ENCODE results near the gene OOSP4B. TPM values are rescaled to one million over a fixed set of nuclear protein-coding genes. Genes with fewer than 3 reads are reported as not detected.

Gene OOSP4B
- total RNA-seq, 4 donors from 2014 or later: not detected

GRCh38 chr11:60077216-60077817 is 60.3 kb downstream of the OOSP4B start:
- 75% methylated on average over 15 of the region's 15 CpGs for WGBS
- H3K9me3 ChIP-seq: peaks cover 0 to 10% (median 4%) of the 10 kb centered on the region in 4 donors
- no peaks in the 10 kb centered on the region for H3K4me1 ChIP-seq
- no peak overlapping the region for H3K4me3 ChIP-seq
- H3K27me3 ChIP-seq: no peaks in the 10 kb centered on the region
- H3K36me3 ChIP-seq: no peaks in the 10 kb centered on the region
- no peak overlapping the region for H3K27ac ChIP-seq (replicated peaks in 1 of 4)
- DNase-seq (ENCODE audit: extremely low spot score): no peak
- intact Hi-C loops (cut with DNase I): no loop called here
- no peak for TF ChIP-seq EP300 (IDR thresholded peaks at IDR 0.05)
- TF ChIP-seq POLR2AphosphoS5 (IDR thresholded peaks at IDR 0.05): no peak
- TF ChIP-seq CTCF (IDR thresholded peaks at IDR 0.05): no peak
- no peak for TF ChIP-seq POLR2A (IDR thresholded peaks at IDR 0.05; ENCODE audit: low read depth)

GRCh38 chr11:60077981-60078380 is 61.0 kb downstream of the OOSP4B start:
- TF ChIP-seq CTCF (IDR thresholded peaks at IDR 0.05) (no peak), POLR2AphosphoS5 (IDR thresholded peaks at IDR 0.05) (no peak), POLR2A (IDR thresholded peaks at IDR 0.05; ENCODE audit: low read depth) (no peak), EP300 (IDR thresholded peaks at IDR 0.05) (no peak)
- Histone ChIP-seq H3K4me3 (no peak overlapping the region), H3K27ac (replicated peaks in 1 of 4) (no peak overlapping the region), H3K36me3 (no peaks in the 10 kb centered on the region), H3K4me1 (no peaks in the 10 kb centered on the region), H3K9me3 (peaks cover 0 to 10% (median 4%) of the 10 kb centered on the region in 4 donors), H3K27me3 (no peaks in the 10 kb centered on the region)
- intact Hi-C loops (cut with DNase I): no loop called here
- 54% methylated on average over 1 of the region's 1 CpG for WGBS
- no peak for DNase-seq (ENCODE audit: extremely low spot score)

- Histone ChIP-seq H3K4me1 (no peaks in the 10 kb centered on the region), H3K27me3 (no peaks in the 10 kb centered on the region), H3K27ac (replicated peaks in 1 of 4) (no peak overlapping the region), H3K4me3 (no peak overlapping the region), H3K36me3 (no peaks in the 10 kb centered on the region), H3K9me3 (peaks cover 0 to 10% (median 4%) of the 10 kb centered on the region in 4 donors)
- no peak for TF ChIP-seq POLR2AphosphoS5 (IDR thresholded peaks at IDR 0.05)
- no peak for TF ChIP-seq POLR2A (IDR thresholded peaks at IDR 0.05; ENCODE audit: low read depth)
- no peak for TF ChIP-seq EP300 (IDR thresholded peaks at IDR 0.05)
- no peak for TF ChIP-seq CTCF (IDR thresholded peaks at IDR 0.05)
- intact Hi-C loops (cut with DNase I): no loop called here
- WGBS: 68% methylated on average over 4 of the region's 4 CpGs
- no peak for DNase-seq (ENCODE audit: extremely low spot score)
Measured at GRCh38 chr11:60078745-60079144, 61.8 kb downstream of the OOSP4B start.

- DNase-seq (ENCODE audit: extremely low spot score): no peak
- Histone ChIP-seq H3K27me3 (no peaks in the 10 kb centered on the region), H3K4me3 (no peak overlapping the region), H3K36me3 (no peaks in the 10 kb centered on the region), H3K9me3 (peaks cover 0 to 10% (median 4%) of the 10 kb centered on the region in 4 donors), H3K27ac (replicated peaks in 1 of 4) (no peak overlapping the region), H3K4me1 (no peaks in the 10 kb centered on the region)
- intact Hi-C loops (cut with DNase I): no loop called here
- TF ChIP-seq EP300 (IDR thresholded peaks at IDR 0.05): no peak
- TF ChIP-seq CTCF (IDR thresholded peaks at IDR 0.05): no peak
- no peak for TF ChIP-seq POLR2A (IDR thresholded peaks at IDR 0.05; ENCODE audit: low read depth)
- TF ChIP-seq POLR2AphosphoS5 (IDR thresholded peaks at IDR 0.05): no peak
- 62% methylated on average over 3 of the region's 3 CpGs for WGBS
Measured at GRCh38 chr11:60080535-60080934, 63.6 kb downstream of the OOSP4B start.

Other genes starting within 250 kb of the OOSP4B start
- gene MRPL16, start 206.4 kb upstream of the OOSP4B start, total RNA-seq: 10 to 100 TPM; 47.9 to 58.6 (median 52.1) TPM
- not detected for gene CBLIF, start 171.7 kb upstream of the OOSP4B start, total RNA-seq
- gene TCN1, start 150.7 kb upstream of the OOSP4B start, total RNA-seq: under 1 TPM in 1 of 4 donors, not detected in 3; 0.66 TPM
- not detected for gene OOSP3, start 138.4 kb upstream of the OOSP4B start, total RNA-seq
- gene OOSP1, start 78.7 kb upstream of the OOSP4B start, total RNA-seq: not detected
- not detected for gene OOSP4A, start 53.1 kb upstream of the OOSP4B start, total RNA-seq
- not detected for gene OOSP2, start 23.2 kb downstream of the OOSP4B start, total RNA-seq
- not detected for gene MS4A3, start 39.5 kb downstream of the OOSP4B start, total RNA-seq
- gene MS4A2, start 71.5 kb downstream of the OOSP4B start, total RNA-seq: 1 to 10 TPM in 3 of 4 donors, under 1 TPM in 1; 0.32 to 6.0 (median 2.6) TPM
- gene MS4A6A, start 165.9 kb downstream of the OOSP4B start, total RNA-seq: 100 to 1,000 TPM in 1 of 4 donors, 10 to 100 TPM in 3; 47.4 to 143 (median 58.3) TPM
- 1 to 10 TPM in 3 of 4 donors, under 1 TPM in 1; 0.91 to 7.9 (median 2.8) TPM for gene MS4A4E, start 226.0 kb downstream of the OOSP4B start, total RNA-seq